Measurements from ENCODE around the gene USP7. TPM values are rescaled to one million over a fixed set of nuclear protein-coding genes. Genes with fewer than 3 reads are reported as not detected.

Gene USP7
- polyA plus RNA-seq, 1 experiment = 17.2 TPM

- TF ChIP-seq CTCF (IDR thresholded peaks at IDR 0.05; ENCODE audit: insufficient read depth, low read depth, low read length) = no peak
- Histone ChIP-seq H3K27me3 (ENCODE audit: control insufficient read depth, insufficient read depth, low read length) (no peaks in the 10 kb centered on the region), H3K36me3 (ENCODE audit: control insufficient read depth, insufficient read depth, low read length) (peaks cover 26% of the 10 kb centered on the region), H3K4me3 (ENCODE audit: low read depth, low read length) (no peak overlapping the region)
- ChIA-PET CTCF (interaction anchor here (2.0 kb wide), 1 partner anchor 95 kb away, joined by 6 read pairs; no protein-coding TSS in a partner anchor), POLR2A (no interaction called here)
- DNase-seq (ENCODE audit: low read depth) = no peak
Measured at GRCh38 chr16:8912793-8913192, 50.9 kb downstream of the USP7 start.

- Histone ChIP-seq H3K4me3 (ENCODE audit: low read depth, low read length) (no peak overlapping the region), H3K27me3 (ENCODE audit: control insufficient read depth, insufficient read depth, low read length) (no peaks in the 10 kb centered on the region), H3K36me3 (ENCODE audit: control insufficient read depth, insufficient read depth, low read length) (peaks cover 26% of the 10 kb centered on the region)
- CTCF ChIA-PET = interaction anchor here (1.3 kb wide), 1 partner anchor 30 kb away, joined by 8 read pairs; no protein-coding TSS in a partner anchor
- no peak for TF ChIP-seq CTCF (IDR thresholded peaks at IDR 0.05; ENCODE audit: insufficient read depth, low read depth, low read length)
- POLR2A ChIA-PET = no interaction called here
- DNase-seq (ENCODE audit: low read depth) = no peak
Measured at GRCh38 chr16:8910811-8911210, 52.9 kb downstream of the USP7 start.

- Histone ChIP-seq H3K36me3 (ENCODE audit: control insufficient read depth, insufficient read depth, low read length) (peaks cover 29% of the 10 kb centered on the region), H3K27me3 (ENCODE audit: control insufficient read depth, insufficient read depth, low read length) (no peaks in the 10 kb centered on the region), H3K4me3 (ENCODE audit: low read depth, low read length) (no peak overlapping the region)
- ChIA-PET CTCF (interaction anchor here (1.1 kb wide), 1 partner anchor 124 kb away, joined by 3 read pairs; no protein-coding TSS in a partner anchor), POLR2A (no interaction called here)
- DNase-seq (ENCODE audit: low read depth) = no peak
- TF ChIP-seq CTCF (IDR thresholded peaks at IDR 0.05; ENCODE audit: insufficient read depth, low read depth, low read length) = no peak
Measured at GRCh38 chr16:8908810-8909468, 54.8 kb downstream of the USP7 start.

- CTCF ChIA-PET = interaction anchor here (1.1 kb wide), 1 partner anchor 100 kb away, joined by 3 read pairs; no protein-coding TSS in a partner anchor
- Histone ChIP-seq H3K4me3 (ENCODE audit: low read depth, low read length) (no peak overlapping the region), H3K27me3 (ENCODE audit: control insufficient read depth, insufficient read depth, low read length) (no peaks in the 10 kb centered on the region), H3K36me3 (ENCODE audit: control insufficient read depth, insufficient read depth, low read length) (peaks cover 34% of the 10 kb centered on the region)
- POLR2A ChIA-PET = no interaction called here
- TF ChIP-seq CTCF (IDR thresholded peaks at IDR 0.05; ENCODE audit: insufficient read depth, low read depth, low read length) = no peak
- DNase-seq (ENCODE audit: low read depth) = no peak
Measured at GRCh38 chr16:8907096-8907495, 56.6 kb downstream of the USP7 start.

GRCh38 chr16:8905795-8906591 lies 57.7 kb downstream of the USP7 start:
- POLR2A ChIA-PET = no interaction called here
- DNase-seq (ENCODE audit: low read depth) = no peak
- Histone ChIP-seq H3K36me3 (ENCODE audit: control insufficient read depth, insufficient read depth, low read length) (peaks cover 35% of the 10 kb centered on the region), H3K27me3 (ENCODE audit: control insufficient read depth, insufficient read depth, low read length) (no peaks in the 10 kb centered on the region), H3K4me3 (ENCODE audit: low read depth, low read length) (no peak overlapping the region)
- peak; percentile 29 for TF ChIP-seq CTCF (IDR thresholded peaks at IDR 0.05; ENCODE audit: insufficient read depth, low read depth, low read length)
- CTCF ChIA-PET = interaction anchor here (0.6 to 3.0 kb wide), 6 partner anchors 10 to 336 kb away, joined by 3 to 12 read pairs (median 3); no protein-coding TSS in a partner anchor
